Measurements from ENCODE around the gene EXOC2. TPM values are rescaled to one million over a fixed set of nuclear protein-coding genes. Genes with fewer than 3 reads are reported as not detected.

The EXOC2 gene
- total RNA-seq, 4 donors from 2014 or later: 25.6 to 37.1 (median 30.8) TPM

GRCh38 chr6:501891-502601 lies 190.9 kb downstream of the EXOC2 start:
- Histone ChIP-seq H3K9me3 (no peaks in the 10 kb centered on the region), H3K27ac (no peak overlapping the region), H3K36me3 (no peaks in the 10 kb centered on the region), H3K27me3 (no peaks in the 10 kb centered on the region), H3K4me1 (no peaks in the 10 kb centered on the region), H3K4me3 (replicated peaks in 1 of 3) (no peak overlapping the region)
- WGBS, 2 donors: 70 to 79% methylated on average over 22 of the region's 22 CpGs
- intact Hi-C loops (cut with DNase I): no loop called here
- no peak for TF ChIP-seq POLR2A (IDR thresholded peaks at IDR 0.05)
- TF ChIP-seq CTCF (IDR thresholded peaks at IDR 0.05): no peak
- no peak for DNase-seq

DNA sequence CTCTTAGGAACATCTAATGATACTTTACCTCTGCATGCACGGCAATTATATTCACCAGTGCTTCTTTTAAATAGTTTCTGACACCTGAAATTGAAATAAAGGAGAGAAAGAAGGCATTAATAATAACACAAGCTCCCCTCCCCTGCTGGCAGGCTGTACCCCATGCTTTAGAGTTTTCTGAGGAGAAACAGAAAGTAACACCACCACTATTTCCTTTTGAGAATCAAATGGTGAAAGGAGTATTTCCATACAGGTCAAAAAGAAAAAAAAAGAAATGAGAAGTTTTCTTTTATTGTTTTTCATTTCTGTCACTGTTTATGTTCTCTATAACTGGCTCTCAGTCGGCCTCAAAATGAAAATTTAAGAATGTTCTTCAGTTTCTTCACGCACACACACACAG lies 193.3 kb downstream of the EXOC2 start:
- H3K4me3 ChIP-seq (replicated peaks in 1 of 3): no peak overlapping the region
- H3K27ac ChIP-seq: no peak overlapping the region
- H3K9me3 ChIP-seq: no peaks in the 10 kb centered on the region
- H3K4me1 ChIP-seq: no peaks in the 10 kb centered on the region
- DNase-seq: no peak
- no peak for TF ChIP-seq POLR2A (IDR thresholded peaks at IDR 0.05)
- TF ChIP-seq CTCF (IDR thresholded peaks at IDR 0.05): no peak
- intact Hi-C loops (cut with DNase I): no loop called here
- H3K27me3 ChIP-seq: no peaks in the 10 kb centered on the region
- WGBS, 2 donors: 92 to 94% methylated on average over 3 of the region's 3 CpGs
- H3K36me3 ChIP-seq: peaks cover 0 to 8% of the 10 kb centered on the region in 2 donors

- WGBS, 2 donors: 82 to 90% methylated on average over 9 of the region's 9 CpGs
These were observed 194.1 kb downstream of the EXOC2 start for GRCh38 chr6:498795-499231.

DNA sequence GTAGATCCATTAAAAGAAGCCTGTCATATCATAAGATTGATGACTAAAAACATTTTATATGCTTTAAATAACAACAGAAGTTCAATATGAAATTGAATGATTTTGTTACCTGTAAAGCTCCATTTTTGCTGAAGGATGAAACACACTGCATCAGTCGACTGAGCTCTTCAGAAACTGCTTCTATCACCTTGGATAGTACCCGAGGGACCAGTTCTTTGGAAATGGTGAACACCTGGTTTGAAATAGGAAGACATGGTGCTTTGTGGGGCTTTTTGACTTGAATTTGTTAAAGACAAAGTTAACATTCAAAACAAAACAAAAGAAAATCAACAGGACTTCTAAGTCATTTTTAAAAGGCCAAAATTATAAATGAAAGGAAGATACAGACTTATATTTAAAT lies 195.7 kb downstream of the EXOC2 start:
- Histone ChIP-seq H3K9me3 (no peaks in the 10 kb centered on the region), H3K27me3 (no peaks in the 10 kb centered on the region), H3K36me3 (peaks cover 0 to 8% of the 10 kb centered on the region in 2 donors), H3K4me1 (no peaks in the 10 kb centered on the region), H3K27ac (no peak overlapping the region), H3K4me3 (replicated peaks in 1 of 3) (no peak overlapping the region)
- WGBS, 2 donors: 83 to 92% methylated on average over 2 of the region's 2 CpGs
- TF ChIP-seq POLR2A (IDR thresholded peaks at IDR 0.05) (no peak), CTCF (IDR thresholded peaks at IDR 0.05) (no peak)
- DNase-seq: no peak
- intact Hi-C loops (cut with DNase I): no loop called here

More at GRCh38 chr6:498795-499231, 194.1 kb downstream of the EXOC2 start:
- intact Hi-C loops (cut with DNase I): no loop called here
- TF ChIP-seq POLR2A (IDR thresholded peaks at IDR 0.05): no peak
- TF ChIP-seq CTCF (IDR thresholded peaks at IDR 0.05): no peak
- Histone ChIP-seq H3K36me3 (peaks cover 0 to 8% of the 10 kb centered on the region in 2 donors), H3K27ac (no peak overlapping the region), H3K27me3 (no peaks in the 10 kb centered on the region), H3K4me3 (replicated peaks in 1 of 3) (no peak overlapping the region), H3K9me3 (no peaks in the 10 kb centered on the region), H3K4me1 (no peaks in the 10 kb centered on the region)
- no peak for DNase-seq

- no peaks in the 10 kb centered on the region for H3K27me3 ChIP-seq
- H3K36me3 ChIP-seq: peaks cover 0 to 8% of the 10 kb centered on the region in 2 donors
- H3K9me3 ChIP-seq: no peaks in the 10 kb centered on the region
- H3K4me1 ChIP-seq: no peaks in the 10 kb centered on the region
- WGBS, 2 donors: 98 to 99% methylated on average over 5 of the region's 5 CpGs
- intact Hi-C loops (cut with DNase I): no loop called here
- TF ChIP-seq CTCF (IDR thresholded peaks at IDR 0.05): no peak
- TF ChIP-seq POLR2A (IDR thresholded peaks at IDR 0.05): no peak
- no peak overlapping the region for H3K4me3 ChIP-seq (replicated peaks in 1 of 3)
- H3K27ac ChIP-seq: no peak overlapping the region
- DNase-seq: no peak
These were observed 196.3 kb downstream of the EXOC2 start for GRCh38 chr6:496649-497048.

Measured in thyroid gland (tissue), 4 donors.